Mucosa of rectum (tissue), 2 donors: ENCODE measurements around the gene GRB10.

Source experiments
- H3K27ac ChIP-seq, 2 donors: one replicate each; pipeline ENCODE4 v1.7.0; 2013; ENCODE audit warnings: inconsistent platforms in 2 of 2, low read depth in 2 of 2, low read length in 2 of 2
- H3K27me3 ChIP-seq, 2 donors: one replicate each; pipeline ENCODE4 v1.7.0; 2013; ENCODE audit warnings: low read length in 2 of 2; ENCODE audit not compliant: control insufficient read depth in 2 of 2, insufficient read depth in 2 of 2
- H3K36me3 ChIP-seq, 2 donors: one replicate each; pipeline ENCODE4 v1.7.0; 2013; ENCODE audit warnings: low read length in 2 of 2; ENCODE audit not compliant: control insufficient read depth in 2 of 2, insufficient read depth in 2 of 2
- H3K4me1 ChIP-seq, 2 donors: one replicate each; pipeline ENCODE4 v1.7.0; 2013; ENCODE audit warnings: low read length in 2 of 2, mild to moderate bottlenecking in 1 of 2; ENCODE audit not compliant: control insufficient read depth in 2 of 2, insufficient read depth in 2 of 2
- H3K4me3 ChIP-seq, 2 donors: one replicate each; pipeline ENCODE4 v1.7.0; 2013; ENCODE audit warnings: low read length in 2 of 2
- H3K9ac ChIP-seq, 2 donors: one replicate each; pipeline ENCODE4 v1.7.0; 2013; ENCODE audit warnings: low read length in 2 of 2, low read depth in 1 of 2, mild to moderate bottlenecking in 1 of 2
- H3K9me3 ChIP-seq, 2 donors: one replicate each; pipeline ENCODE4 v1.7.0; 2013; ENCODE audit warnings: low read length in 2 of 2; ENCODE audit not compliant: control insufficient read depth in 2 of 2
- donor health status: healthy.
- donor health status: Normal muscosa, but diverticular disease.

The GRB10 gene

GRCh38 chr7:50564640-50565558, 217.8 kb downstream of the GRB10 start, which contains the start of gene DDC:
DDC (minus strand) TSS chr7:50565405; CDS start chr7:50544085, 21,320 bp downstream.
- Histone ChIP-seq H3K9ac (peak within 1 kb of the TSS in 1 of 2 donors; percentile 15), H3K27me3 (no peaks in the 10 kb centered on the region), H3K36me3 (no peaks in the 10 kb centered on the region), H3K9me3 (no peaks in the 10 kb centered on the region), H3K27ac (peak within 1 kb of the TSS; percentile 19 to 46), H3K4me3 (peak within 1 kb of the TSS; percentile 46 to 79), H3K4me1 (peaks cover 11 to 19% of the 10 kb centered on the region in 2 donors)

GRCh38 chr7:50564171-50564570, 218.5 kb downstream of the GRB10 start:
- H3K27ac ChIP-seq: no peak overlapping the region
- H3K9ac ChIP-seq: peak overlapping the region in 1 of 2 donors; percentile 15
- peak overlapping the region; percentile 46 to 79 for H3K4me3 ChIP-seq
- H3K4me1 ChIP-seq: peaks cover 11 to 19% of the 10 kb centered on the region in 2 donors
- H3K27me3 ChIP-seq: no peaks in the 10 kb centered on the region
- no peaks in the 10 kb centered on the region for H3K9me3 ChIP-seq
- no peaks in the 10 kb centered on the region for H3K36me3 ChIP-seq

- H3K36me3 ChIP-seq: no peaks in the 10 kb centered on the region
Measured at GRCh38 chr7:50562136-50562535, 220.6 kb downstream of the GRB10 start.

GRCh38 chr7:50560865-50561351, 221.8 kb downstream of the GRB10 start:
- Histone ChIP-seq H3K27ac (no peak overlapping the region), H3K4me1 (peaks cover 10 to 17% of the 10 kb centered on the region in 2 donors), H3K9me3 (no peaks in the 10 kb centered on the region), H3K27me3 (no peaks in the 10 kb centered on the region), H3K36me3 (no peaks in the 10 kb centered on the region), H3K4me3 (no peak overlapping the region), H3K9ac (no peak overlapping the region)

More at GRCh38 chr7:50562136-50562535, 220.6 kb downstream of the GRB10 start:
- H3K4me1 ChIP-seq: peaks cover 11 to 22% of the 10 kb centered on the region in 2 donors
- H3K9ac ChIP-seq: no peak overlapping the region
- no peaks in the 10 kb centered on the region for H3K9me3 ChIP-seq
- H3K27me3 ChIP-seq: no peaks in the 10 kb centered on the region
- H3K27ac ChIP-seq: no peak overlapping the region
- H3K4me3 ChIP-seq: no peak overlapping the region

- H3K4me1 ChIP-seq: peaks cover 6 to 11% of the 10 kb centered on the region in 2 donors
Measured at GRCh38 chr7:50559881-50560280, 222.8 kb downstream of the GRB10 start.

GRCh38 chr7:50558294-50559053, 224.2 kb downstream of the GRB10 start:
- H3K4me3 ChIP-seq: no peak overlapping the region
- no peaks in the 10 kb centered on the region for H3K9me3 ChIP-seq
- peaks cover 2 to 3% of the 10 kb centered on the region in 2 donors for H3K4me1 ChIP-seq
- H3K27me3 ChIP-seq: no peaks in the 10 kb centered on the region
- H3K9ac ChIP-seq: no peak overlapping the region
- no peaks in the 10 kb centered on the region for H3K36me3 ChIP-seq
- no peak overlapping the region for H3K27ac ChIP-seq

More at GRCh38 chr7:50559881-50560280, 222.8 kb downstream of the GRB10 start:
- Histone ChIP-seq H3K36me3 (no peaks in the 10 kb centered on the region), H3K4me3 (no peak overlapping the region), H3K9ac (no peak overlapping the region), H3K27ac (no peak overlapping the region), H3K9me3 (no peaks in the 10 kb centered on the region), H3K27me3 (no peaks in the 10 kb centered on the region)

GRCh38 chr7:50557099-50557498, 225.6 kb downstream of the GRB10 start:
- Histone ChIP-seq H3K4me1 (peaks cover 2 to 3% of the 10 kb centered on the region in 2 donors), H3K36me3 (no peaks in the 10 kb centered on the region), H3K4me3 (no peak overlapping the region), H3K9me3 (no peaks in the 10 kb centered on the region), H3K9ac (no peak overlapping the region), H3K27me3 (no peaks in the 10 kb centered on the region), H3K27ac (no peak overlapping the region)

- no peak overlapping the region for H3K9ac ChIP-seq
- peak overlapping the region in 1 of 2 donors; percentile 7 for H3K27ac ChIP-seq
- no peaks in the 10 kb centered on the region for H3K36me3 ChIP-seq
- H3K4me3 ChIP-seq: no peak overlapping the region
- no peaks in the 10 kb centered on the region for H3K27me3 ChIP-seq
- no peaks in the 10 kb centered on the region for H3K9me3 ChIP-seq
- peaks cover 2 to 3% of the 10 kb centered on the region in 2 donors for H3K4me1 ChIP-seq
Measured at GRCh38 chr7:50556247-50556991, 226.3 kb downstream of the GRB10 start.

- Histone ChIP-seq H3K27ac (no peak overlapping the region), H3K36me3 (no peaks in the 10 kb centered on the region), H3K4me3 (no peak overlapping the region), H3K4me1 (peaks cover 2 to 3% of the 10 kb centered on the region in 2 donors), H3K27me3 (no peaks in the 10 kb centered on the region), H3K9me3 (no peaks in the 10 kb centered on the region), H3K9ac (no peak overlapping the region)
Measured at GRCh38 chr7:50555594-50556140, 227.0 kb downstream of the GRB10 start.
